ENCODE data around the gene CITED2.

DNA sequence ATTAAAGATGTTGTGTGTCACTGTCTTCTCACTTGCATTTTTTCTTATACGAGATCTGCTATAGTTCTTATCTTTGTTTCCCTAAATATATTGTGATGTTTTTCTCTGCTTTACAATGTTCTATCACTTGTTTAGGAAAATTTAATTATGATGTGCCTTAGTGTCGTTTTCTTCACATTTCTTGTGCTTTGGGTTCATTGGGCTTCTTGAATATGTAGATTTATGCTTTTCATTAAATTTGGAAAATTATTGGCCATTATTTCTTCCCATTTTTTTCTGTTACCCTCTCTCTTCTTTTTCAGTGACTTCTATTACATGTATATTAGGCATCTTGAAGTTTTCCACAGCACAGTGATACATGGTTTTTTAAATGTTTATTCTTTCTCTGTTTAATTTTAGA is 33.4 kb downstream of the CITED2 start:
- TF ChIP-seq CTCF (optimal IDR thresholded peaks at IDR 0.05 in 1 of 3, IDR thresholded peaks at IDR 0.05 in 1 of 3, conservative IDR thresholded peaks at IDR 0.05 in 1 of 3; ENCODE audit: extremely low read depth in 1 of 3, insufficient read depth in 2 of 3, low read length in 3 of 3) = no peak
- no peak for TF ChIP-seq EZH2 (IDR thresholded peaks at IDR 0.05; ENCODE audit: low read length)
